ENCODE measurements around the gene CETP. TPM values are rescaled to one million over a fixed set of nuclear protein-coding genes. Genes with fewer than 3 reads are reported as not detected.

CETP gene
- total and polyA plus RNA-seq, 2 donors (not counting 1 experiment from before 2014, with no cell fraction given): 0.06 TPM; not detected in 1

GRCh38 chr16:56956756-56957155 is 5.0 kb upstream of the CETP start:
- Histone ChIP-seq H3K27ac (ENCODE audit: insufficient read depth, low read length) (no peak overlapping the region), H3K36me3 (ENCODE audit: control insufficient read depth, insufficient read depth, low read length) (no peaks in the 10 kb centered on the region), H3K4me2 (ENCODE audit: extremely low read depth, insufficient read depth, low read length) (no peak overlapping the region), H4K20me1 (ENCODE audit: control insufficient read depth, extremely low read depth, insufficient read depth, low read length) (no peaks in the 10 kb centered on the region), H2AFZ (ENCODE audit: low read length) (no peak overlapping the region), H3K4me3 (replicated peaks in 1 of 4; ENCODE audit: control extremely low read depth in 1 of 4, insufficient read depth in 1 of 4, low read depth in 3 of 4, low read length in 4 of 4) (no peak overlapping the region), H3K4me1 (ENCODE audit: control insufficient read depth, extremely low read depth, insufficient read depth, low read length) (peaks cover 2% of the 10 kb centered on the region), H3K9me3 (ENCODE audit: control insufficient read depth, insufficient read depth, low read depth, low read length) (no peaks in the 10 kb centered on the region), H3K27me3 (ENCODE audit: control insufficient read depth, insufficient read depth, low read length) (no peaks in the 10 kb centered on the region), H3K9ac (ENCODE audit: insufficient read depth, low read length) (no peak overlapping the region), H3K79me2 (ENCODE audit: control insufficient read depth, insufficient read depth, low read length) (no peaks in the 10 kb centered on the region)
- no peak for DNase-seq (ENCODE audit: low read depth in 2 of 2)
- TF ChIP-seq EZH2 (IDR thresholded peaks at IDR 0.05; ENCODE audit: low read length, missing control alignments): no peak
- TF ChIP-seq CTCF (conservative IDR thresholded peaks at IDR 0.05 in 1 of 2, IDR thresholded peaks at IDR 0.05 in 1 of 2; ENCODE audit: low read depth in 1 of 2, low read length in 2 of 2): peak in 1 of 2 donors; percentile 16

GRCh38 chr16:56960681-56961281 is 969 bp upstream of the CETP start:
- Histone ChIP-seq H3K79me2 (ENCODE audit: control insufficient read depth, insufficient read depth, low read length) (no peaks in the 10 kb centered on the region), H2AFZ (ENCODE audit: low read length) (no peak overlapping the region), H3K36me3 (ENCODE audit: control insufficient read depth, insufficient read depth, low read length) (no peaks in the 10 kb centered on the region), H3K4me3 (replicated peaks in 1 of 4; ENCODE audit: control extremely low read depth in 1 of 4, insufficient read depth in 1 of 4, low read depth in 3 of 4, low read length in 4 of 4) (no peak overlapping the region), H3K27me3 (ENCODE audit: control insufficient read depth, insufficient read depth, low read length) (no peaks in the 10 kb centered on the region), H4K20me1 (ENCODE audit: control insufficient read depth, extremely low read depth, insufficient read depth, low read length) (no peaks in the 10 kb centered on the region), H3K9me3 (ENCODE audit: control insufficient read depth, insufficient read depth, low read depth, low read length) (no peaks in the 10 kb centered on the region), H3K27ac (ENCODE audit: insufficient read depth, low read length) (no peak overlapping the region), H3K4me2 (ENCODE audit: extremely low read depth, insufficient read depth, low read length) (no peak overlapping the region), H3K9ac (ENCODE audit: insufficient read depth, low read length) (no peak overlapping the region), H3K4me1 (ENCODE audit: control insufficient read depth, extremely low read depth, insufficient read depth, low read length) (peaks cover 12% of the 10 kb centered on the region)
- TF ChIP-seq EZH2 (IDR thresholded peaks at IDR 0.05; ENCODE audit: low read length, missing control alignments) (no peak), CTCF (conservative IDR thresholded peaks at IDR 0.05 in 1 of 2, IDR thresholded peaks at IDR 0.05 in 1 of 2; ENCODE audit: low read depth in 1 of 2, low read length in 2 of 2) (no peak)
- DNase-seq (ENCODE audit: low read depth in 2 of 2): no peak

GRCh38 chr16:56961386-56961785 is 364 bp upstream of the CETP start:
- Histone ChIP-seq H3K9ac (ENCODE audit: insufficient read depth, low read length) (no peak overlapping the region), H3K27me3 (ENCODE audit: control insufficient read depth, insufficient read depth, low read length) (no peaks in the 10 kb centered on the region), H3K4me3 (replicated peaks in 1 of 4; ENCODE audit: control extremely low read depth in 1 of 4, insufficient read depth in 1 of 4, low read depth in 3 of 4, low read length in 4 of 4) (no peak overlapping the region), H2AFZ (ENCODE audit: low read length) (no peak overlapping the region), H3K27ac (ENCODE audit: insufficient read depth, low read length) (no peak overlapping the region), H3K79me2 (ENCODE audit: control insufficient read depth, insufficient read depth, low read length) (no peaks in the 10 kb centered on the region), H4K20me1 (ENCODE audit: control insufficient read depth, extremely low read depth, insufficient read depth, low read length) (no peaks in the 10 kb centered on the region), H3K4me2 (ENCODE audit: extremely low read depth, insufficient read depth, low read length) (no peak overlapping the region), H3K4me1 (ENCODE audit: control insufficient read depth, extremely low read depth, insufficient read depth, low read length) (peaks cover 18% of the 10 kb centered on the region), H3K36me3 (ENCODE audit: control insufficient read depth, insufficient read depth, low read length) (no peaks in the 10 kb centered on the region), H3K9me3 (ENCODE audit: control insufficient read depth, insufficient read depth, low read depth, low read length) (no peaks in the 10 kb centered on the region)
- DNase-seq (ENCODE audit: low read depth in 2 of 2): peak in 1 of 2 donors; percentile 69
- TF ChIP-seq CTCF (conservative IDR thresholded peaks at IDR 0.05 in 1 of 2, IDR thresholded peaks at IDR 0.05 in 1 of 2; ENCODE audit: low read depth in 1 of 2, low read length in 2 of 2) (no peak), EZH2 (IDR thresholded peaks at IDR 0.05; ENCODE audit: low read length, missing control alignments) (no peak)

All from fibroblast of lung (primary cell).